Activated naive CD4-positive, alpha-beta T cell treated with anti-CD3 and anti-CD28 coated beads, Interleukin-2, amount 50 U/mL, for 72 hours (primary cell): ENCODE measurements around the gene ICAM4. TPM values are rescaled to one million over a fixed set of nuclear protein-coding genes. Genes with fewer than 3 reads are reported as not detected.

Source experiments
- total RNA-seq, 2 donors: library from RNA; stranded (reverse); gene quantifications; one replicate each; pipeline ENCODE4 v1.2.3, GENCODE V29; 2022

ICAM4 gene
- total RNA-seq, 2 donors from 2014 or later: 0.43 to 0.66 TPM

Other genes starting within 250 kb of the ICAM4 start
- 10 to 100 TPM; 56.5 to 76.1 TPM for gene SHFL, start 200.6 kb upstream of the ICAM4 start, total RNA-seq
- gene ANGPTL6, start 184.3 kb upstream of the ICAM4 start, total RNA-seq: 10 to 100 TPM in 1 of 2 donors, 1 to 10 TPM in 1; 9.1 to 17.1 TPM
- gene PPAN, start 180.6 kb upstream of the ICAM4 start, total RNA-seq: 100 to 1,000 TPM in 1 of 2 donors, 10 to 100 TPM in 1; 52.7 to 209 TPM
- gene P2RY11, start 175.3 kb upstream of the ICAM4 start, total RNA-seq: 100 to 1,000 TPM in 1 of 2 donors, 10 to 100 TPM in 1; 18.1 to 101 TPM
- 100 to 1,000 TPM; 223 to 292 TPM for gene EIF3G, start 167.1 kb upstream of the ICAM4 start, total RNA-seq
- 100 to 1,000 TPM; 416 to 456 TPM for gene DNMT1, start 92.0 kb upstream of the ICAM4 start, total RNA-seq
- gene S1PR2, start 55.6 kb upstream of the ICAM4 start, total RNA-seq: 1 to 10 TPM; 7.7 to 8.0 TPM
- 100 to 1,000 TPM in 1 of 2 donors, 10 to 100 TPM in 1; 79.0 to 121 TPM for gene MRPL4, start 34.7 kb upstream of the ICAM4 start, total RNA-seq
- 10 to 100 TPM; 15.7 to 33.1 TPM for gene ICAM1, start 15.8 kb upstream of the ICAM4 start, total RNA-seq
- gene ICAM5, start 3.0 kb downstream of the ICAM4 start, total RNA-seq: 1 to 10 TPM in 1 of 2 donors, under 1 TPM in 1; 0.39 to 2.0 TPM
- 1 to 10 TPM; 2.2 to 3.7 TPM for gene ZGLP1, start 22.9 kb downstream of the ICAM4 start, total RNA-seq
- gene FDX2, start 29.1 kb downstream of the ICAM4 start, total RNA-seq: 10 to 100 TPM in 1 of 2 donors, 1 to 10 TPM in 1; 8.1 to 16.7 TPM
- 100 to 1,000 TPM in 1 of 2 donors, 10 to 100 TPM in 1; 52.5 to 101 TPM for gene RAVER1, start 46.6 kb downstream of the ICAM4 start, total RNA-seq
- gene ICAM3, start 52.7 kb downstream of the ICAM4 start, total RNA-seq: 100 to 1,000 TPM; 143 to 145 TPM
- 100 to 1,000 TPM; 164 to 232 TPM for gene TYK2, start 93.6 kb downstream of the ICAM4 start, total RNA-seq
- gene CDC37, start 116.6 kb downstream of the ICAM4 start, total RNA-seq: 100 to 1,000 TPM; 140 to 188 TPM
- gene PDE4A, start 133.6 kb downstream of the ICAM4 start, total RNA-seq: 1 to 10 TPM; 2.7 to 5.0 TPM
- gene KEAP1, start 216.4 kb downstream of the ICAM4 start, total RNA-seq: 10 to 100 TPM; 68.2 to 68.4 TPM
- gene S1PR5, start 230.5 kb downstream of the ICAM4 start, total RNA-seq: under 1 TPM; 0.23 to 0.27 TPM